ENCODE measurements around the gene UBE3A.

DNA sequence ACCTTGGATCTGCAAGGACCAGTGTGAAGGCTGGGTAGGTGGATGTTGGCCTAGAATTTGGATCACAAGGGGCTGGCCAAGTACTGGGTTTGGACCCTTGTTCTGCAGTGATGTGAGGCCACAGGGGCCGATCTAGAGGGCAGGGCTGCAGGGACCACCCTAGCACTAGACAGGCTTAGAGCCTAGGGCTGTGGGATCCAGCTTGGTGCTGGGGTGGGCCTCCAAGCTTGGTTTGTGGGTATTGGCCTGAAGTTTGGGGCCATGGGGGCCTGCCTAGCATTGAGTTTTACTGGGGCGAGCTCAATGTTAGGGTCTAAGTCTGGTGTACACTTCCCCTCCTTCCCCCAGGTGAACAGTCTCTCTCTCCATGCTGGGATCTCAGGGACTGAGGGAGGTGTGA is 36.5 kb downstream of the UBE3A start:
- TF ChIP-seq, protein P1, sequence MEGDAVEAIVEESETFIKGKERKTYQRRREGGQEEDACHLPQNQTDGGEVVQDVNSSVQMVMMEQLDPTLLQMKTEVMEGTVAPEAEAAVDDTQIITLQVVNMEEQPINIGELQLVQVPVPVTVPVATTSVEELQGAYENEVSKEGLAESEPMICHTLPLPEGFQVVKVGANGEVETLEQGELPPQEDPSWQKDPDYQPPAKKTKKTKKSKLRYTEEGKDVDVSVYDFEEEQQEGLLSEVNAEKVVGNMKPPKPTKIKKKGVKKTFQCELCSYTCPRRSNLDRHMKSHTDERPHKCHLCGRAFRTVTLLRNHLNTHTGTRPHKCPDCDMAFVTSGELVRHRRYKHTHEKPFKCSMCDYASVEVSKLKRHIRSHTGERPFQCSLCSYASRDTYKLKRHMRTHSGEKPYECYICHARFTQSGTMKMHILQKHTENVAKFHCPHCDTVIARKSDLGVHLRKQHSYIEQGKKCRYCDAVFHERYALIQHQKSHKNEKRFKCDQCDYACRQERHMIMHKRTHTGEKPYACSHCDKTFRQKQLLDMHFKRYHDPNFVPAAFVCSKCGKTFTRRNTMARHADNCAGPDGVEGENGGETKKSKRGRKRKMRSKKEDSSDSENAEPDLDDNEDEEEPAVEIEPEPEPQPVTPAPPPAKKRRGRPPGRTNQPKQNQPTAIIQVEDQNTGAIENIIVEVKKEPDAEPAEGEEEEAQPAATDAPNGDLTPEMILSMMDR (IDR thresholded peaks at IDR 0.05; ENCODE audit: poor library complexity), result no peak
- TF ChIP-seq EZH2 (IDR thresholded peaks at IDR 0.05; ENCODE audit: borderline replicate concordance), result no peak
